NCI-H748 treated with DMSO at 0.1 percent for 48 hours (cell line): ENCODE measurements around the gene HELZ2.
"Not testable (repeated sequence)": the region's sequence is repeated elsewhere in the genome, so short reads cannot be mapped to it uniquely, and the experiment has no call there.

Experiments
- DNase-seq: peaks from one replicate; lab custom pipeline; 2025; lab: John Stamatoyannopoulos, UW

Gene HELZ2

DNA sequence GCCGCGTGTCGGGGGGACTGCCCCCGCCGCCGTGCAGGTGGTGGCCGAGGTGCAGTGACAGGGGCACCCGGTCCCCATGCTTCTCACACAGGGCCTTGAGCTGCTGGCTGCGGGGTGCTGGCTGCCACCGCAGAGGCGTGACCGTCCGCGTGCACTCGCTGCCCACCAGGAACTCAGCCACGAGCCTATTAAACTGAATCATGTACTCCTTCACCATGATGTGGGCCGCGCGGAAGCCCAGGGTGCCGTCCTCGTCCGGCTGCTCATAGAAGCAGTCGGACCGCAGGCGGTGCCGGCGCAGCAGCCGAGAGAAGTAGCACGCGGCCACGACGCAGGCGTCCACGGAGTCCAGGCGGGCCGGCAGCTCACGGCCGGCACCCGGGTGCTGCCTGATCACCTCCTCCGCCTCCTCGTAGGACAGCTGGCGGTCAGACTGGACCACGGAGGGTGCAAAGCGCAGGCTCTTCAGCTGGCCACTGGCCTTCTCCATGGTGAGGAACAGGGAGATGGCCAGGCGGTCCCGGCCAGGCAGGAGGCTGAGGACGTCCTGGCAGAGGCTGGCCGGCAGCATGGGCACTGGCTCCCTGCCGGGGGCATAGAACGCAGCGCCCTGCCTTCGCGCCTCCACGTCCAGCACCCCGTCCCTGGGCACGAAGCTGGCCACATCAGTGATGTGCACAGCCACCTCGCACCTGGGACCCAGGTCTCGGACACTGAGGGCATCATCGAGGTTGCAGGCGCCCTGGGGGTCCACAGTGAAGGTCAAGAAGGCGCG is 9.8 kb downstream of the HELZ2 start:
- no peak for DNase-seq

DNA sequence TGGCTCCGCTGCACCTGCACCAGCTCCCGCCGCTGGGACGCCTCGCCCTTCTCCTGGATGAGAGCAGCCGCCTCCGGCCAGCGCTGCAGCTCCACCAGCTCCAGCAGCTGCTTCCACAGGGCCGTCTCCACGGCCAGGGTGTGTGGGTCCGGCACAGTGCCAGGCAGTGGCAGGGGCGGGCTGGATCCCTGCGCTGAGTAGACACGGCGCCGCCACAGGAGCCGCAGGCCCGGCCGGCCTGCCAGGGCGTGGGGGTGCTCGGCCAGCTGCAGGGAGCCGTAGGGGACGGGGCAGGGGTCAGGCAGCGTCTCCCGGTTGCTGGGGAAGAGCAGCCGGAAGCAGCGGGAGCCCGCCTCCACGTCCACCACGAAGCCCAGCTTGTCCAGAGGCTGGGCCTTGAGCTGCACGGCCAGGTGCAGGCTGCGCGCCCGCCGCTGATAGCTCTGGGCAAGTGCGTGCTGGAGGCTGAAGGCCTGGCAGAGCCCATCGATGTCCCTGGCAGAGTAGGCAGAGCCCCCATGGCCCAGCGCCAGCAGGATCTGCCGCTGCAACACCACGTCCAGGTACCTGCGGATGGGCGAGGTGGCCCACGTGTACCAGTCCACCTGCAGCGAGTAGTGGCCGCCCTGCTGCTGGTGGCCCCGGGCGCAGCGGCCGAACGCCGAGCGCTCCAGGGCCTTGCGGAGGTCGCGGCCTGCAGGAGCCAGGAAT is 10.7 kb downstream of the HELZ2 start:
- DNase-seq, result no peak

DNA sequence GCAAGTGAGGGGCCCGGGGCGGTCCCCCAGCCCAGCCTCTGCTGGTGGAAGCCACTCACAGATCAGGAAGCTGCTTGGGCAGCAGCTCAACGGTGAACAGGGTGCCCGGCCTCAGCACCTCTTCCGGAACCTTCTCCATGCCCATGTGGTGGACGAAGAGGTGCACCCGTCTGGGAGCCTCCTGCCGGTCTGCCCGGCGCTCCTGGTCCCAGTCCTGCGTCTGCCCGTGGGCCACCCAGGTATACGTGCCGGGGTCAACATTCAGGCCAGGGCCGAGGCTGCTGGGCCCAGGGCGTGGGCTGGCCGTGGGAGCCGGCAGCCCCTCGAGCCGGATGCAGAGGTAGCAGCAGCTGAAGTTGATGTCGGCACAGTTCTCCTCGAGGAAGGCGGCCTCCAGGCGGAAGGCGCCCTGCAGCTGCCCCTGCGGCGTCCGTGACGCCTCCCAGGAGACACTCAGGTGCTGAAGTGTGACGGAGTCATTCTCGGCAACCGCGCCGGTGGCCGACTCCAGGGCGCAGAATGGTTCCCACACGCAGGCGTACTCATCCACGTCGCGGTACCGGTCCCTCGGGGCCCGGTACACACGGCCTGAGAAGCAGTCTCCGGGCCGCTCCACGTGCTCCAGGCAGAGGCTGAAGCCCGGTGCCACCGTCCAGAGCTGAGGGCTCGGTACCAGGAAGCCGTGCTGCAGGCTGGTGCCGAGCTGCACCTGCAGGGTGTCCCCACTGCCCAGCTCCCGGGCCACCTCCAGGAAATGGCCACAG is 11.4 kb downstream of the HELZ2 start:
- DNase-seq, result no peak

DNA sequence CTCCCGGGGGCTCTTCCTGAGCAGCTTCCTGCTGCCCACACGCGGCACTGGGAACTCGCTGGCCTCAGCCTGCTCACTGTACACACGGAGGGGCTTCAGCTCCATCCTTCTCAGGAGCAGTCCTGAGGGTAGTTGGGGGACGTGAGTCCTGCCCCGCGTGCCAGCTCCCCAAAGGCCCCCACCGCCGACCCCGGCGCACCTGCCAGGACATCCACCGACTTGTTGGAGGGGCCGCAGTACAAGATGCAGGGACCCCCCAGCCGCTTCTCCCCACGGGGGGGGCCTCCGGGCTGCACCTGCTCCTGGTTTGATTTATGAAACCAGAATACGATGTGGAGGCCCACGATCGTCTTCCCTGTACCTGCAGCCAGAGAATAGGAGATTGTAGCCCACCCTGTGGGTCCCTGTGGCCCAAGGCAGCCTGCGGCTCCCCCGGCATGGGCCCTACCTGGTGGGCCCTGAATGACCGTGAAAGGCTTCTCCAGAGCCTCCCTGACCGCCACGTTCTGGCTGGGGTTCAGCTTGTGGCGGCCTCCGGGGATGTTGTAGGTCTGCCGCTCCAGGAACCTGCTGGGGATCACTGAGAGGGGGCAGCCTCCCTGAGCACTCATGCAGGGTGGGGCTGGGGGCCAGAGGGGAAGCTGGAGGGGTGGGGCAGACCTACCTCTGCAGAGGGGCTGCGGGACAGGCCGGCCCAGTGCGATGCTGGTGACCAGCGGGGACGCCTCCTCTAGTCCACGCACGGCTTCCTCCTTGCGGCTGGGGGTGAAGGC is 12.2 kb downstream of the HELZ2 start:
- DNase-seq, result no peak

DNA sequence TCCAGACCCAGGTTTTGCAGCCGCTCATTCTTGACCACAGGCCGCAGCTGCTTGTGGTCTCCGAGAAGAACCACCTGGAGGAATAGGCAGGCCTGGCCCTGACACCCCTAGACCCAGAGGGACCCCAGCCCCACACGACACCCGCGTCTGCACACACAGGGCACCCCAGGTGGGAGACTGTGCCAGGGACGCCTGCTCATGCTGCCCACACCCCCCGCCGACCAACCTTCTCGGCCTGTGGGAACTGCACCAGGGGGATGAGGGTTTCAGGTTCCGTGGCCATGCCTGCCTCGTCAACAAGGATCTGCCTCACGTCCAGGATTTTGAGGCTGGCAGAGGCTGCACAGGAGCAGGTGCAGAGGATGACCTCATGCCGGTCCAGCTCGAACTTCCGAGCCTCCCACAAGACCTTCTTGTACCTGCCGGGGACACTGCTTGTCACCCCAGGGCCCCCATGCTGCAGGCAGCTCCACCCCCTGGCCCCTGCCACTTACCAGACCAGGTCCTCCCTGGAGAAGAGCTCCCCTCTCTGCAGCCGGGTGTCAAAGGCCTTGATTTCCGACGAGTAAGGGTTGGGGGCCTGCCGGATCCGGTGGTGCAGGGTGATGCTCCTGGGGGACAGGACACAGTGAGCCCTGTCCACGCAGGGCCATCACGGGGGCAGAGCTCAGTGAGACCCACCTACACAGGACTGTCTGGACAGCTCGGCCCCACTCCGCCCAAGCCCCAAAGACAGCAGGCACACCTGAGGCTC is 13.0 kb downstream of the HELZ2 start:
- DNase-seq, result no peak

DNA sequence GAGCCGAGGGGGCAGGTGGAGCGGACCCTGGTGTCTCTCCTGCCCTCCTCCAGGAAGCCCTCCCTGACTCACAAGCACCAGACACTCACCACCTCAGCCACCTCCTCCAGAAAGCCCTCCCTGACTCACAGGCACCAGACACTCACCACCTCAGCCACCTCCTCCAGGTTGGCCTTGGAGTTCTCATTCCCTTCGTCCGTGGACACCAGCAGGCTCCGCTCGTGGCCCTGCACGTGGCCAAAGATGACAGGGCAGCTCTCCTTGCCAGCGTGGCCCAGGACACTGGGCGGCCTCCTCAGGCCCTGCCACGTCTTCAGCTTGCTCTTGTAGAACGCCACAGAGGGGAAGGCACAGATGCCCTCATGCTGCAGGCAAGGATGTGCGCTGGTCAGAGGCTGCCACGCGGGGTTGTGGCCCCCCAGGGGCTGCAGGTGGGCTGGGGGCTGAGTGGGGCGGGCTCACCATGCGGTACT is 13.7 kb downstream of the HELZ2 start:
- no peak for DNase-seq

DNA sequence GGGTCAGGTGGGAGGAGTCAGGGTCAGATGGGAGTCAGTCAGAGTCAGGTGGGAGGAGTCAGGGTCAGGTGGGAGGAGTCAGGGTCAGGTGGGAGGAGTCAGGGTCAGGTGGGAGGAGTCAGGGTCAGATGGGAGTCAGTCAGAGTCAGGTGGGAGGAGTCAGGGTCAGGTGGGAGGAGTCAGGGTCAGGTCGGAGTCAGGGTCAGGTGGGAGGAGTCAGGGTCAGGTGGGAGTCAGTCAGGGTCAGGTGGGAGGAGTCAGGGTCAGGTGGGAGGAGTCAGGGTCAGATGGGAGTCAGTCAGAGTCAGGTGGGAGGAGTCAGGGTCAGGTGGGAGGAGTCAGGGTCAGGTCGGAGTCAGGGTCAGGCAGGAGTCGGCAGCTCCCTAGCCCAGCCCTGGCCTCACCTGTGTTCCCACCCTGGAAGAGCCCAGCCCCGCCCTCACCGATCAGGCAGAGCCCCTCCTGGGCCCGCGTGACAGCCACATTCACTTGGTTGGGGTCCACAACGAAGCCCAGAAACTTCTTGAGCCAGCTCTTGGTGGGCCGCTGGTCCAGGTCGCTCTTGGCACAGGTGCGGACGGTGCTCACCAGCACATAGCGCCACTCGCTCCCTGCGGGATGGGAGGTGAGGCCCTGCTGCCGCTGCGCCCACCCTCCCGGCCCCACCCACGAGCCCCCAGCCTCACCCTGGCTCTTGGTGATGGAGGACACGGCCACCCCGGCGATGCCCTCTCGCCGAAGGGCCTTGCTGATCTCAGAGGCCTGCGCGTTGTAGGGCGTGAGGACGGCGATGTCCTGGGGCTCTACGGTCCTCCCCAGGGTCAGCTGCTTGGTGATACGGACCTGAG is 14.3 kb downstream of the HELZ2 start:
- DNase-seq, result not testable (repeated sequence)

DNA sequence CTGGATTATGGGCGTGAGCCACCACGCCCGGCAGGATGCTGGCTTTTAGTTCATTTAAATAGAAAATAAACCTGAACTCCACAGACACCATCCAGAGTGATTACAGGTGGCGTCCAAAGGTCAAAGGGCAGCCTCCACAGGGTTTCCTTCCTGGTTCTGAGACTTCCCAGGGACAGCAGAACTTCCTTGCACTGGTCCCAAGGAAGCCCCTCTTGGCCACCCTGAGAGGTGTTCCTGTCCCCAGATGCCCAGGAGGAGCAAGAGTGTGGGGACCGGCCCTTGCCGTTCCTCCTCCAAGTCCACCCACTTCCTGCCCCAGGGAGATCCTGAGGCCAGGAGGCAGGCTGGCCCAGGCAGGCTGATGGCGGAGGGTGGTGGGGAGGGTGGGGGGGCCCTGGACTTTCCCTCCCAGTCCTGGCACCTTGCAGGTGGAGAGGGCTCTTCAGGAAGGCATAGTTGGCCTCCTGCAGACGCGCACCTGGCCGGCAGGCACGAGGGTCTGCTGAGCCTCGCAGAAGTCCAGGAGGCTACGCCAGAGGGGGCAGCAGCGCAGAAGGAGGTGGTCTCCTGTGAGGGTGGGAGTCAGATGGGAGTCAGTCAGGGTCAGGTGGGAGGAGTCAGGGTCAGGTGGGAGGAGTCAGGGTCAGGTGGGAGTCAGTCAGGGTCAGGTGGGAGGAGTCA is 15.1 kb downstream of the HELZ2 start:
- DNase-seq, result no peak

DNA sequence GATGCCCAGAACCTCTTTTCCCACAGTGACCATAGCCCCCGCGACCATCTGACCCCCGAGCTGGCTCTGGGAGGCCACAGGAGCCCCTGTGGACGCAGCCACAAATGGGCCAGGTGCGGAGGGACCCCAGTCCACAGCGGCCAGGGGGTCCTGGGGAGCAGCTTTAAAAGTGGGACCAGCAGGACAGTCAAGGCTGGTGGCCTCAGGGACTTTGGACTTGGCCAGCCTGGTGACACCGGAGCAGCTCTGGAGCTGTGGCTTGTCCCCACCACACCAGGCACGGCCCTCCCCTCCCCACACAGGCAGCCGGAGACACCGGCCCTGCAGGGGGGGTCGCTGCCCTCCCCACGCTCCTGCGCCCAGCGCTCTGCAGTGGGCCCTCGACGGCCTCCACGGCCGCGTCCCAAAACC is 16.6 kb downstream of the HELZ2 start:
- DNase-seq, result no peak

DNA sequence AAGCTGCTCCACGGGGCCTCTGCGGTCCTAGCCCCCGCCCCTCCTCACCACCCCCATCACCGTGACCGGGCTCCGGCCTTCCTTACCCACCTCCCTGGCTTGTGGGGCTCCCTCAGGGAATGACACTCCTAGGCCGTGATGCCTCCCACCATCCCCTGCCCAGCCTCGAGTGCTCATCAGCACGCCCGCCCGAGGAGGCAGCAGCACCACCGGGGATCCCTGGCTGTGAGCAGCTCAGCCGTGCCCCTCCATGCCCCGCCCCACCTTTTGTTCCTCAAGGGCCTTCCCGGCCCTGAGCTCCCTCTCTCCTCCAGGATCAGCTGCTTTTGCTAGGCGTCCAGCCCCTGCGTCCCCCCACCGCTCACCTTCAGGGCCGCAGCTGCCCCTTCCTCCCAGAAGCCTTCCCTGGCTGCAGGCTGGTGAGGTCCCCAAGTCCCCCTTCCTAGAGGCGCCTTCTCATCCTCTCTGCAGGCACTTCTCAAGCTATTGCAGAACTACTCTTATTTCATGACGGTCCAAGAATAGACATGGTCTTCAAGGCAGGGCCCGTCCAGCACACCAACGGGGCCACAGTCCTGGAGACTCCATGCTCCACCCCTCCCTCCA is 17.1 kb downstream of the HELZ2 start:
- DNase-seq, result no peak

DNA sequence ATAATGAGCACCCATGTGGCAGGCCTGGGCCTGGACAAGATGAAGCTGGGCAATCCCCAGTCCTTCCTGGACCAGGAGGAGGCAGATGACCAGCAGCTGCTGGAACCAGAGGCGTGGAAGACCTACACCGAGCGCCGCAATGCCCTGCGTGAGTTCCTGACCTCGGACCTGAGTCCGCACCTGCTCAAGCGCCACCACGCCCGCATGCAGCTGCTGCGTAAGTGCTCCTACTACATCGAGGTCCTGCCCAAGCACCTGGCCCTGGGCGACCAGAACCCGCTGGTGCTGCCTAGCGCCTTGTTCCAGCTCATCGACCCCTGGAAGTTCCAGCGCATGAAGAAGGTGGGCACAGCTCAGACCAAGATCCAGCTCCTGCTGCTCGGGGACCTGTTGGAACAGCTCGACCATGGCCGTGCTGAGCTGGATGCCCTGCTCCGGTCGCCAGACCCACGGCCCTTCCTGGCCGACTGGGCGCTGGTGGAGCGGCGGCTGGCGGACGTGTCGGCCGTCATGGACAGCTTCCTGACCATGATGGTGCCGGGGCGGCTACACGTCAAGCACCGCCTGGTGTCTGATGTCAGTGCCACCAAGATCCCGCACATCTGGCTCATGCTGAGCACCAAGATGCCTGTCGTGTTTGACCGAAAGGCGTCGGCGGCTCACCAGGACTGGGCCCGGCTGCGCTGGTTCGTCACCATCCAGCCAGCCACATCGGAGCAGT is 18.2 kb downstream of the HELZ2 start:
- DNase-seq, result no peak

DNA sequence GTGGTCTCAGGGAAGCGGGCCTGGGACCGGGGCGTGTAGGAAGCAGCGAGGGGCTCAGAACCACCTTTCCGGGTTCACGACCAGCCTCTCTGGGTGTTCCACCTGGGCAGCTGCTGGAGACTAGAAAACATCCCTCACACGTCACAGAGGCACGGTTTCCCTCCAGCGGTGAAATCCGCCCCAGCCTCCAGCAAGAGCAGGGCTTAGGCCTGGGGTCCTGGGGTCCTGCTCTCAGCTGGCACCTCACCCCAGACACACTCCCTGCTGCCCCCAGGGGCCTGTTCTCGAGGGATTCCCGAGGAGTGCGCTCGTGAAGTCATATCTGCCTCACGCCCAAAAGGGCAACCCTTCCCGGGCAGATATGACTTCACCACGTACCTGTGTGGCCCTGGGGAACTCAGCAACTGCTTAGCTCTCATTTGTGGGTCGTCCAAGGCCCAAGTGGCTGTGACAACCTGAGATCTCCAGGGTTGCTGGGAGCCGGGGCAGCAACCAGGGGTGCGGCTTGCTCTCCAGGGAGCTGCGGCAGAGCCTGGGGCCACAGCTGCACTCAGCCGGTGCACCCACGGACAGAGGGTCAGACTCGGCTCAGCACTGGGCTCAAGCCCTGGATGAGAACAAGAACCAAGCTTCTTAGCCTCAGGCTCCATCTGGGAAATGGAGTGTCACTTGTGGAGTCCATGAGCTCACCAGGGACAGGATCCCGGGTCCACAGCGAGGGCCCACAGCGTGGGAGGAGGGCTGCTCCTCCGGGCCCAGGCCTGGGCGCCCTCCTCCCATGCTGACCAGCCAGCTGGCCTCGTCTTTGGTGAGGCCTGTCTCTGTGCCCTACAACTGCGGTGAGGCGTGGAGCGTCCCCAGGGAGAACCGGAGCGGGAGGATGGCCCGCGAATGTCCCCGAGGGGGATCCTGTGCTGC is 19.4 kb downstream of the HELZ2 start:
- DNase-seq, result no peak

DNA sequence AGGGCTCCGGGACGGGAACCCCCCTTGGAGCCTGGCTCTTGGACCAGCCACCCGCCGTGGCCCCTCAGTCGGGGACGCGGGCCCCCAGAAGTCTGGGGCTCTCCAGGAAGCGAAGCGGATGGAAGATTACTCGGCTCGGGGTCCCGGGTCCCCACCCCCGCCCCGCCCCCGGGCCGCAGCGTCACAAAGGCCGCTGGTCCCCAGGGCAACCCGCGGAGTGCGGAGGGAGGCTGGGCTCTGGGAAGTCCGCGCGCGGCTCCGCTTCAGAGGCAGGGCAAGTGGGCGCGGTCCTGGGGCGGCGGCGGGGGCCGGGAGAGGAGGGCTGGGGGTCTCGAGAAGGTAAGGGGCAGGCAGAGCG is 20.1 kb downstream of the HELZ2 start, which contains the start of gene FNDC11:
FNDC11 (plus strand) TSS at position 227 of the 358 bp plus-strand sequence. CDS start 1,505 bp downstream, outside the sequence.
- peak; percentile 4 for DNase-seq

DNA sequence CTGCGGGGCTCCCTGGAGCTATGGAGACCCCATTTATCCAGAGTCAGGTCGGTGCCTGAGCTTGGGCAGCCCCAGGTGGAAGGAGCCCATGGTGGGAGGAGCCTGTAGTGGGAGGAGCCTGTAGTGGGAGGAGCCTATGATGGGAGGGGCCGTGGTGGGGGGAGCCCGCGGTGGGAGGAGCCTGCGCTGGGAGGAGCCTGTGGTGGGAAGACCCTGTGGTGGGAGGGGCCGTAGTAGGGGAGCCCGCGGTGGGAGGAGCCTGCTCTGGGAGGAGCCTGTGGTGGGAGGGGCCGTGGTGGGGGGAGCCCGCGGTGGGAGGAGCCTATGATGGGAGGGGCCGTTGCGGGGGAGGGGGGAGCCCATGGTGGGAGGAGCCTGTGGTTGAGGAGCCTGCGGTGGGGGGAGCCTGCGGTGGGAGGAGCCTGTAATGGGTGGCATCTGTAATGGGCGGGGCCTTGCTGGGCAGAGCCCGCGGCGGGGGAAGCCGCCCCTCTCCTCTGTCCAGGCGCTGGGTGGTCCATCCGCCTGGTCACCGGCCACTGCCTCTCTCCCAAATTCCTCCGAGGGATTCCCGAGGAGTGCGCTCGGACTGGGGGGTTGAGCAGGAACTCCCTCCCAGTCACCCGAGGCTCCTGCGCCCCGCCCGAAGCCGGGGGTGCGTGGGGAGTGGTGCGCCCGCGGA is 20.6 kb downstream of the HELZ2 start:
- peak; percentile 51 for DNase-seq

DNA sequence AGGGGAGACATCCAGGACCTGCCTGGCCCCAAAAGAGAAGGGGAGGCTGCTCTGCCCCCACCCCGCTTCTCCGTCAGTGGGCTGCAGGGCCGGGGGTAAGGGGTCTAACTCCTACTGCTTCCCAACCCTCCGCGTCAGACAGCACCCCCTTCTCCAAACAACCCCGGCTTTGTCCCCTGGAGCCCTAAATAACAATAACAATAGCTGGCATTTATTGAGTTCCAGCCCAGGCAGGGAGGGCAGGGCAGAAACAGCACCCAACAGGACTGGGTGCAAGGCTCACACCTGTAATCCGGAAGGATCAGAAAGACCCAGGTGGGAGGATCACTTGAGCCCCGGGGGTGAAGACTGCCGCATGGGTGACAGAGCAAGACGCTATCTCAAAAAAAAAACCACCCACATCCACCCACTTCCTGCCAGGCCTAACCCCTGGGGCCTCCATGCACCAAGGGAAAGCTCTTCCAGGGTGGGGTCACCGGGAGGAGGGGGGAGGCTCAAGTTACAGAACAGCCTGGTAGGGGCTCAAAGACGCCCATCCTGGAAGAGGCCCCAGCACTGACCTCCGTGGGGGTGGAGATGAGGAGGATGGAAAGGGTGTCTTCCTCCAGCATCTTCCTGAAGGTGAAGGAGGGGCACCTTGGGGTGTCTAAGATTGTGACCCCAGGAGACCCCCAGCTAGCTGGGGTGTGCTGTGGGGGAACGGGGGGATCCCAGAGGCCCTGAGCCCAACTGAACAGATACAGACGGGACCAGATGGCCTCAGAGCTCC is 21.4 kb downstream of the HELZ2 start:
- no peak for DNase-seq

DNA sequence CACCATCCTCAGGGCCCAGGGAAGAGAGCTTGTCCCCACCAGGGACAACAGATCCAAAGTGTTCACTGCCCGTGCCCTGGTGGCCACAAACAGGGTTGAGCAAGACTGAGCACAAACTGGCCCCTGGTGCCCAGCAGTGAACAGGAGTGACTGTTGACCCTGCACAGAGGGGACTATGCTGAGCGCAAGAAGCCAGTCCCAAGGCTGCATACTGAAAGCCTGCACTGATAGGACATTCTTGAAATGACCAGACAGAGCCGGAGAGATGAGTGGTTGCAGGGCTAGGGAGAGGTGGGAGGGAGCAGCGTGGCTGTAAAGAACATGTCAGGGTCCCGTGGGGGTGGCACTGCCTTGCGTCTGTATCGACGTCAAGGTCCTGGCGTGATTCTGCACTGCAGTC is 23.0 kb downstream of the HELZ2 start:
- no peak for DNase-seq
